Measurements from ENCODE around the gene VOPP1. TPM values are rescaled to one million over a fixed set of nuclear protein-coding genes. Genes with fewer than 3 reads are reported as not detected.

VOPP1 gene
- total and polyA plus RNA-seq, 9 donors: 20.7 to 31.8 (median 27.5) TPM

- DNase-seq: no peak
- Histone ChIP-seq H3K4me1 (ENCODE audit: control insufficient read depth, insufficient read depth, low read length) (peaks cover 13% of the 10 kb centered on the region), H3K9me3 (replicated peaks; ENCODE audit: control insufficient read depth, low read depth, low read length) (no peaks in the 10 kb centered on the region), H3K27ac (ENCODE audit: low read length) (no peak overlapping the region), H3K36me3 (ENCODE audit: control insufficient read depth, insufficient read depth, low read length) (no peaks in the 10 kb centered on the region), H3K4me3 (ENCODE audit: low read length) (no peak overlapping the region), H3K27me3 (ENCODE audit: control insufficient read depth, insufficient read depth, low read length) (no peaks in the 10 kb centered on the region)
- WGBS (ENCODE audit: insufficient coverage): 62% methylated on average over 6 of the region's 7 CpGs
Observed at GRCh38 chr7:55548295-55548731, 24.0 kb downstream of the VOPP1 start.

DNA sequence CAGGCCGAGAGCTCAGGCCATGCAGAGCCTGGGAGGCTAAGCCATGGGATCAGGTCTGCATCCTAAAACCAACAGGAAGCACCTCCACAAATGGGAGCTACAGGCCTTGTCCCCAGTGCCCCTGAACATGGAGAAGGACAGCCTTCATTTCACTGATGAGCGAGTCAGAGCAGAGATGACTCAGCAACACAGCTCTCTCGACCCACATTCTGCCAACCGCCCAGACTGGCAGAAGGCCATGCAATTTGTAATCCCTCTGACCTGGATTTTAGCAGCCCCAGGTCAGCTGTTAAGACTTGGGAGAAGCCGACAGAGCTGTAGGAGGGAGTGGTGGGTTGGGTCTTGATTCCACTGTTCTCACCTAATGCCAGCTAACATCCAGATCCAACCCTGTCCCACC is 25.5 kb downstream of the VOPP1 start:
- peak overlapping the region; percentile 13 for H3K27ac ChIP-seq (ENCODE audit: low read length)
- 71% methylated on average over 2 of the region's 5 CpGs for WGBS (ENCODE audit: insufficient coverage)
- DNase-seq: peak; percentile 60
- H3K36me3 ChIP-seq (ENCODE audit: control insufficient read depth, insufficient read depth, low read length): no peaks in the 10 kb centered on the region
- H3K9me3 ChIP-seq (replicated peaks; ENCODE audit: control insufficient read depth, low read depth, low read length): no peaks in the 10 kb centered on the region
- H3K4me1 ChIP-seq (ENCODE audit: control insufficient read depth, insufficient read depth, low read length): peaks cover 8% of the 10 kb centered on the region
- no peaks in the 10 kb centered on the region for H3K27me3 ChIP-seq (ENCODE audit: control insufficient read depth, insufficient read depth, low read length)
- H3K4me3 ChIP-seq (ENCODE audit: low read length): no peak overlapping the region

DNA sequence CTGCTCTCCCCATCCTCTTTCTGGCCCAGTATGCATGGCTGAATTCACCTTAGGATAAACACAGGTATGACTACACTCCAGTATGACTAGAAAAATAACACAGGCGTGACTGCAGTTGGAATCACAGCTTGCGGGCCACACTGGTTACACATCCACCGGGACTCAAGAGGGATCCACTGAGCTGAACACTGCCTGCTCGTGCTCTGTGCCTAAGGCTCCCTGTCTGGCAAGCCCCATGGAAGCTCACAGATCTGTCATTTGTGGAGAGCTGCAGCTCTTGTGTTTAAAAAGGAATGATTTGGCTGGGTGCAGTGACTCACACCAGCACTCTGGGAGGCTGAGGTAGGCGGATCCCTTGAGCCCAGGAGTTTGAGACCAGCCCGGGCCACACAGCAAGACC is 26.8 kb downstream of the VOPP1 start:
- DNase-seq: no peak
- WGBS (ENCODE audit: insufficient coverage): 88% methylated on average over 4 of the region's 6 CpGs
- H3K27ac ChIP-seq (ENCODE audit: low read length): no peak overlapping the region
- peaks cover 8% of the 10 kb centered on the region for H3K4me1 ChIP-seq (ENCODE audit: control insufficient read depth, insufficient read depth, low read length)
- no peaks in the 10 kb centered on the region for H3K36me3 ChIP-seq (ENCODE audit: control insufficient read depth, insufficient read depth, low read length)
- no peaks in the 10 kb centered on the region for H3K27me3 ChIP-seq (ENCODE audit: control insufficient read depth, insufficient read depth, low read length)
- H3K4me3 ChIP-seq (ENCODE audit: low read length): no peak overlapping the region
- H3K9me3 ChIP-seq (replicated peaks; ENCODE audit: control insufficient read depth, low read depth, low read length): no peaks in the 10 kb centered on the region

GRCh38 chr7:55540226-55540858 is 32.0 kb downstream of the VOPP1 start:
- Histone ChIP-seq H3K4me1 (ENCODE audit: control insufficient read depth, insufficient read depth, low read length) (peaks cover 7% of the 10 kb centered on the region), H3K27ac (ENCODE audit: low read length) (no peak overlapping the region), H3K27me3 (ENCODE audit: control insufficient read depth, insufficient read depth, low read length) (no peaks in the 10 kb centered on the region), H3K9me3 (replicated peaks; ENCODE audit: control insufficient read depth, low read depth, low read length) (no peaks in the 10 kb centered on the region), H3K4me3 (ENCODE audit: low read length) (no peak overlapping the region), H3K36me3 (ENCODE audit: control insufficient read depth, insufficient read depth, low read length) (no peaks in the 10 kb centered on the region)
- no peak for DNase-seq
- WGBS (ENCODE audit: insufficient coverage): 92% methylated on average over 12 of the region's 20 CpGs

DNA sequence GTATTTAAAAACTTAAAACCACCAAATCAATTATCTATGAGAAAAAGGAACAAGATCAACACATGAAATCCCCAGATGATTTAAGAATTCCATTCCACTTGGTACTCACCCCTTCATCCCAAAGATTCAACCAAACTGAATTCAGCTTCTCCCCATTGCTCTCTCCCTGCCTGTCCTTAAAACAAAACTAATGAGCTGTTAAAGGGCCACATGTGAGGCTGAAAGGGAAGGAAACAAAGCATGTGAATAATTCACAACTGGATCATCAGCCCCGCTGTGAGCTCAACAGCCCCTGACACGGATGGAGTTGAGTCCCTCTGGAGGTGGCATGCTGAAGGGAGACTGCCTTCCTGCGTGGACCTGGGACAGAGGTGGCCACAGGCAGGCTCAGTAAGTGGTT is 32.9 kb downstream of the VOPP1 start:
- peaks cover 16% of the 10 kb centered on the region for H3K4me1 ChIP-seq (ENCODE audit: control insufficient read depth, insufficient read depth, low read length)
- H3K27me3 ChIP-seq (ENCODE audit: control insufficient read depth, insufficient read depth, low read length): no peaks in the 10 kb centered on the region

GRCh38 chr7:55538538-55538937 is 33.8 kb downstream of the VOPP1 start:
- no CpG with 5 or more reads among the region's 3 CpGs for WGBS (ENCODE audit: insufficient coverage)
- H3K27ac ChIP-seq (ENCODE audit: low read length): no peak overlapping the region
- DNase-seq: peak; percentile 41
- H3K27me3 ChIP-seq (ENCODE audit: control insufficient read depth, insufficient read depth, low read length): no peaks in the 10 kb centered on the region
- H3K4me3 ChIP-seq (ENCODE audit: low read length): no peak overlapping the region
- peaks cover 24% of the 10 kb centered on the region for H3K4me1 ChIP-seq (ENCODE audit: control insufficient read depth, insufficient read depth, low read length)
- H3K36me3 ChIP-seq (ENCODE audit: control insufficient read depth, insufficient read depth, low read length): no peaks in the 10 kb centered on the region
- no peaks in the 10 kb centered on the region for H3K9me3 ChIP-seq (replicated peaks; ENCODE audit: control insufficient read depth, low read depth, low read length)

More for the DNA sequence above, 32.9 kb downstream of the VOPP1 start:
- H3K4me3 ChIP-seq (ENCODE audit: low read length): no peak overlapping the region
- no peak overlapping the region for H3K27ac ChIP-seq (ENCODE audit: low read length)
- no peaks in the 10 kb centered on the region for H3K36me3 ChIP-seq (ENCODE audit: control insufficient read depth, insufficient read depth, low read length)
- WGBS (ENCODE audit: insufficient coverage): 40% methylated on average over 1 of the region's 3 CpGs
- H3K9me3 ChIP-seq (replicated peaks; ENCODE audit: control insufficient read depth, low read depth, low read length): no peaks in the 10 kb centered on the region
- no peak for DNase-seq

DNA sequence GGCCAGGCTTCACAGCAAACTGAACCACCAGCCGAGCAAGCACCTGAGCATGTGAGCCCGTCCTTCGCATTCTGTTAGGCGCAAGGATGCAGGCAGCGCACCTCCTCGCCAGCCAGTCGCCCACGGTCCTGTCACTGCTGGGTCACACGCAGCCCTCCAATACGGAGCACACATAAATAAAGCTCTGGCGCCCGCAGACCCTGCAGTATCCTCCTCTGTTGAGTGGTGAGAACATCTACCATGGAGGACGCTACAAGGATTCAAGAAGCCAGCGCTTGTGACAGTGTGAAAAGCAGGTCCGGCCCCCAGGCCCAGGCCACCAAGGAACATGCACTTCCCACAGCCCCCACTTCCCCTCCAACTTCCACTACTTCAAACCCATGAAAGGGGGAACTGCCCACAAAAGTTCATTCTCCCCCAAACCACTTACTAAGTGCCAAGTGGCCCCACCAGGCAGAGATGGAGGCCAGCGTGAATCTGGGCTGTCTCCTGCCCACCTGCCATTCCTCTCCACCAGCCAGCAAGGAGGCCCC is 34.8 kb downstream of the VOPP1 start:
- Histone ChIP-seq H3K27me3 (ENCODE audit: control insufficient read depth, insufficient read depth, low read length) (no peaks in the 10 kb centered on the region), H3K4me3 (ENCODE audit: low read length) (no peak overlapping the region), H3K9me3 (replicated peaks; ENCODE audit: control insufficient read depth, low read depth, low read length) (no peaks in the 10 kb centered on the region), H3K36me3 (ENCODE audit: control insufficient read depth, insufficient read depth, low read length) (no peaks in the 10 kb centered on the region), H3K4me1 (ENCODE audit: control insufficient read depth, insufficient read depth, low read length) (peaks cover 26% of the 10 kb centered on the region), H3K27ac (ENCODE audit: low read length) (no peak overlapping the region)
- DNase-seq: no peak
- 88% methylated on average over 13 of the region's 16 CpGs for WGBS (ENCODE audit: insufficient coverage)

GRCh38 chr7:55536619-55537457 is 35.5 kb downstream of the VOPP1 start:
- no peak for DNase-seq
- H3K27ac ChIP-seq (ENCODE audit: low read length): no peak overlapping the region
- no peaks in the 10 kb centered on the region for H3K9me3 ChIP-seq (replicated peaks; ENCODE audit: control insufficient read depth, low read depth, low read length)
- WGBS (ENCODE audit: insufficient coverage): 70% methylated on average over 22 of the region's 23 CpGs
- H3K36me3 ChIP-seq (ENCODE audit: control insufficient read depth, insufficient read depth, low read length): no peaks in the 10 kb centered on the region
- H3K4me1 ChIP-seq (ENCODE audit: control insufficient read depth, insufficient read depth, low read length): peaks cover 26% of the 10 kb centered on the region
- H3K4me3 ChIP-seq (ENCODE audit: low read length): no peak overlapping the region
- no peaks in the 10 kb centered on the region for H3K27me3 ChIP-seq (ENCODE audit: control insufficient read depth, insufficient read depth, low read length)

DNA sequence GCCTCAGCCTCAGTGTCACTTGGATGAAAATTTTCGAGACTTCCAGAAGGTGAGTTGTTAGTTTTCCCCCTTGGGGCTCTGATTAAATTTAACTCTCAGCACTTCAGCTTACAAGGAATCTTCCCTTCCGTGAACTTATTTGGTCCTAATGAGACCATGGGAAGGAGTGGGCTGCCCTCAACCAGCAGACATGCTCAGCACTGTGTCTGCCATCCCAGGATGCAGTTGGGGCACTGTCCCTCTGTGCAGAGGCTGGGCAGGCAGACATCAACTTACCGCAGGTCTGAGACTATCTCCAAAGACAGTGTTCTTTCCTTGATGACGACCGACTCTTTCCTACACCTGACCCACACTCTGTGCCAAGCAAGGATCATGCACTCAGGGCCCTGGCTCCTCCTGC is 36.7 kb downstream of the VOPP1 start:
- Histone ChIP-seq H3K27ac (ENCODE audit: low read length) (no peak overlapping the region), H3K4me1 (ENCODE audit: control insufficient read depth, insufficient read depth, low read length) (peaks cover 26% of the 10 kb centered on the region), H3K36me3 (ENCODE audit: control insufficient read depth, insufficient read depth, low read length) (no peaks in the 10 kb centered on the region), H3K27me3 (ENCODE audit: control insufficient read depth, insufficient read depth, low read length) (no peaks in the 10 kb centered on the region), H3K4me3 (ENCODE audit: low read length) (no peak overlapping the region), H3K9me3 (replicated peaks; ENCODE audit: control insufficient read depth, low read depth, low read length) (no peaks in the 10 kb centered on the region)
- DNase-seq: no peak
- WGBS (ENCODE audit: insufficient coverage): 94% methylated on average over 3 of the region's 5 CpGs

DNA sequence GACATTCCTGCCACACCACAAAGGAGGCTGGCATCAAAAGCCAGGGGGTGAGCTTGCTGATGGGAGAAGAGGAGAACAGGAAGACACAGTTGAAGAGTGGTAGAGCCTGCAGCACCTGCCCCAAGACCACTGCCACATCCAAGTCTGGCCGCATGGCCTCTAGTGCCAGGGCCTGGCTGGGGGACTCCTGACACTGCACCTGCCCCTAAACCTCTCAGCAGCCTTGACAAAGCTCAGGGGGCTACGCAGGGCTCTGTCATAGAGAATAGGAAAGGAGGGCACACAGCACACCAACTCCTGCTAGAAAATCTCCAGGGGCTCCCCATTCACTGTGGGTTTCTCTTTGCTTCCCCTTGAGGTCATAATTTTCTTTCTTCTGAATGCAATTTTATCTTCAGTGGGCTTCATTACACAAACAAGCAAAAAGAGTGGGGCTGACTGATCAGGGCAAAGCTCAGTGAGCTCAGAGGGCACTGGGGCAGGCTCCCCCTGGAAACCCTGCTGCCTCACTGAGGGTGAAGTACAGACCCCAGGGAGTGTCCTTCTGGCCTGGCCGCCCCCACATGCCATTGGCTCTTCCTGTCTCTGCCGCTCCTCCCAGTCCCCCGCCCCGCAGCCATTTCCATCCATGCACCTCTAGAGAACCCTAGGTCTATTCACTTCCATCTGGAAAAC is 37.2 kb downstream of the VOPP1 start:
- H3K36me3 ChIP-seq (ENCODE audit: control insufficient read depth, insufficient read depth, low read length): no peaks in the 10 kb centered on the region
- no peak overlapping the region for H3K4me3 ChIP-seq (ENCODE audit: low read length)
- H3K4me1 ChIP-seq (ENCODE audit: control insufficient read depth, insufficient read depth, low read length): peaks cover 26% of the 10 kb centered on the region
- peak overlapping the region; percentile 59 for H3K27ac ChIP-seq (ENCODE audit: low read length)
- WGBS (ENCODE audit: insufficient coverage): 60% methylated on average over 3 of the region's 6 CpGs
- no peaks in the 10 kb centered on the region for H3K9me3 ChIP-seq (replicated peaks; ENCODE audit: control insufficient read depth, low read depth, low read length)
- no peaks in the 10 kb centered on the region for H3K27me3 ChIP-seq (ENCODE audit: control insufficient read depth, insufficient read depth, low read length)
- no peak for DNase-seq
